Osteoblast (primary cell): ENCODE data around the gene ZNF212. TPM values are rescaled to one million over a fixed set of nuclear protein-coding genes. Genes with fewer than 3 reads are reported as not detected.
"Not testable (repeated sequence)": the region's sequence is repeated elsewhere in the genome, so short reads cannot be mapped to it uniquely, and the experiment has no call there.

Experiments
- DNase-seq: peaks from one replicate; pipeline ENCODE4 v3.0.0; 2011; ENCODE audit warnings: low spot score, mixed read lengths; ENCODE audit not compliant: insufficient read length; ENCODE audit errors: missing footprints
- H2AFZ ChIP-seq: 2 replicates; pipeline ENCODE4 v1.6.0; 2011; ENCODE audit warnings: mild to moderate bottlenecking, low read length
- H3K27ac ChIP-seq: 2 replicates; pipeline ENCODE4 v1.5.1; 2011; ENCODE audit warnings: mild to moderate bottlenecking, low read depth, low read length, moderate library complexity
- H3K27me3 ChIP-seq: 2 replicates; pipeline ENCODE4 v1.6.0; 2012; ENCODE audit warnings: mild to moderate bottlenecking, control low read depth, inconsistent platforms, low read length, moderate library complexity; ENCODE audit not compliant: insufficient read depth
- H3K36me3 ChIP-seq: 2 replicates; pipeline ENCODE4 v1.5.1; 2011; ENCODE audit warnings: mild to moderate bottlenecking, low read length, control low read depth, moderate library complexity; ENCODE audit not compliant: insufficient read depth
- H3K4me1 ChIP-seq: 2 replicates; pipeline ENCODE4 v1.5.1; 2011; ENCODE audit warnings: mild to moderate bottlenecking, low read length, control low read depth, moderate library complexity; ENCODE audit not compliant: insufficient read depth
- H3K4me2 ChIP-seq: 2 replicates; pipeline ENCODE4 v1.6.0; 2011; ENCODE audit warnings: mild to moderate bottlenecking, low read length; ENCODE audit not compliant: insufficient read depth
- H3K4me3 ChIP-seq: fragments of 200-600 bp; sonication (generic); 3 replicates; pipeline ENCODE4 v1.5.1; 2012; ENCODE audit warnings: mild to moderate bottlenecking, low read length, inconsistent platforms; ENCODE audit not compliant: insufficient read depth
- H3K79me2 ChIP-seq: 2 replicates; pipeline ENCODE4 v1.6.0; 2012; ENCODE audit warnings: mild to moderate bottlenecking, low read length, control low read depth, inconsistent platforms; ENCODE audit not compliant: insufficient read depth
- H3K9me3 ChIP-seq: 2 replicates; pipeline ENCODE4 v1.5.1; 2011; ENCODE audit warnings: low read depth, low read length, control low read depth
- H4K20me1 ChIP-seq: 2 replicates; pipeline ENCODE4 v1.6.0; 2012; ENCODE audit warnings: mild to moderate bottlenecking, low read length, control low read depth; ENCODE audit not compliant: insufficient read depth
- total RNA-seq: library from RNA; depleted of rRNA; stranded (reverse); fragments of >200 nt; gene quantifications from 2 replicates; pipeline ENCODE4 v1.2.3, GENCODE V29; 2012
- TF ChIP-seq, protein P1 (sequence below): IDR thresholded peaks from 2 replicates; pipeline ENCODE4 v1.5.1; 2011; ENCODE audit warnings: mild to moderate bottlenecking, low read depth, low read length, moderate library complexity; ENCODE audit errors: extremely low read depth

Gene ZNF212
- total RNA-seq, 1 donor = 9.0 TPM

DNA sequence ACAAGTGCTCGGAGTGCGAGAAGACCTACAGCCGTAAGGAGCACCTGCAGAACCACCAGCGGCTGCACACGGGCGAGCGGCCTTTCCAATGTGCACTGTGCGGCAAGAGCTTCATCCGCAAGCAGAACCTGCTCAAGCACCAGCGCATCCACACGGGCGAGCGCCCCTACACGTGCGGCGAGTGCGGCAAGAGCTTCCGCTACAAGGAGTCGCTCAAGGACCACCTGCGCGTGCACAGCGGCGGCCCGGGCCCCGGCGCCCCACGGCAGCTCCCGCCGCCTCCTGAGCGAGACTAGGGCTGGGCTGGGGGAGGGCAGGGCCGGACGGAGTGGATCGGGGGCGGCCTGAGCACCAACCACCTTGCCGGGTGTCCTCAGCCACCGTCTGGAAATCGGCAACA lies 15.1 kb upstream of the ZNF212 start:
- Histone ChIP-seq H3K4me1 (peaks cover 8% of the 10 kb centered on the region), H3K36me3 (peaks cover 9% of the 10 kb centered on the region), H3K27me3 (no peaks in the 10 kb centered on the region), H3K9me3 (no peaks in the 10 kb centered on the region), H4K20me1 (peaks cover 4% of the 10 kb centered on the region), H3K4me3 (no peak overlapping the region), H2AFZ (no peak overlapping the region), H3K4me2 (no peak overlapping the region), H3K27ac (no peak overlapping the region), H3K79me2 (no peaks in the 10 kb centered on the region)
- peak; percentile 73 for DNase-seq
- TF ChIP-seq, protein P1, sequence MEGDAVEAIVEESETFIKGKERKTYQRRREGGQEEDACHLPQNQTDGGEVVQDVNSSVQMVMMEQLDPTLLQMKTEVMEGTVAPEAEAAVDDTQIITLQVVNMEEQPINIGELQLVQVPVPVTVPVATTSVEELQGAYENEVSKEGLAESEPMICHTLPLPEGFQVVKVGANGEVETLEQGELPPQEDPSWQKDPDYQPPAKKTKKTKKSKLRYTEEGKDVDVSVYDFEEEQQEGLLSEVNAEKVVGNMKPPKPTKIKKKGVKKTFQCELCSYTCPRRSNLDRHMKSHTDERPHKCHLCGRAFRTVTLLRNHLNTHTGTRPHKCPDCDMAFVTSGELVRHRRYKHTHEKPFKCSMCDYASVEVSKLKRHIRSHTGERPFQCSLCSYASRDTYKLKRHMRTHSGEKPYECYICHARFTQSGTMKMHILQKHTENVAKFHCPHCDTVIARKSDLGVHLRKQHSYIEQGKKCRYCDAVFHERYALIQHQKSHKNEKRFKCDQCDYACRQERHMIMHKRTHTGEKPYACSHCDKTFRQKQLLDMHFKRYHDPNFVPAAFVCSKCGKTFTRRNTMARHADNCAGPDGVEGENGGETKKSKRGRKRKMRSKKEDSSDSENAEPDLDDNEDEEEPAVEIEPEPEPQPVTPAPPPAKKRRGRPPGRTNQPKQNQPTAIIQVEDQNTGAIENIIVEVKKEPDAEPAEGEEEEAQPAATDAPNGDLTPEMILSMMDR = no peak

DNA sequence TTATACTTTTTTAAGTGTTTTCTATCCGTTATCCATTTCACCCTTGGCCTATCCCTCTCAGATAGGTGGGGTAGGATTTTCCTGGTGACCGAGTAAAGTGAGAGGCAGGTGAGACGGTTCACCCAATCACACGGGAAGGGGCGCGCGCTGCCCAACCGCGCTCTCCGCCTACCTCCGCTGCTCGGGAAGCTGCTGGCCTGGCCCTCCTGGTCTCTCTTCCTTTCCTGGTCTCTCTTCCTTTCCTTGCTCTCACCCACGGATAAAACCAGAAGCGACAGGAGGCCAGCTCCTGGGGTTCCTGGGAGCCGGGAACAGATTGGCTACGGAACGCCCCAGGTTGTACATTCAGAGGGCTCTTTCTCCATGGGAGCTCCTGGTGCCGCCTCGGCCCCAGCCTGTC lies 14.3 kb upstream of the ZNF212 start:
- Histone ChIP-seq H3K27ac (no peak overlapping the region), H4K20me1 (peaks cover 4% of the 10 kb centered on the region), H3K4me1 (peaks cover 4% of the 10 kb centered on the region), H3K79me2 (no peaks in the 10 kb centered on the region), H3K4me3 (no peak overlapping the region), H3K4me2 (no peak overlapping the region), H3K27me3 (no peaks in the 10 kb centered on the region), H3K36me3 (peaks cover 9% of the 10 kb centered on the region), H2AFZ (no peak overlapping the region), H3K9me3 (no peaks in the 10 kb centered on the region)
- peak; percentile 53 for DNase-seq
- TF ChIP-seq, protein P1 = no peak

DNA sequence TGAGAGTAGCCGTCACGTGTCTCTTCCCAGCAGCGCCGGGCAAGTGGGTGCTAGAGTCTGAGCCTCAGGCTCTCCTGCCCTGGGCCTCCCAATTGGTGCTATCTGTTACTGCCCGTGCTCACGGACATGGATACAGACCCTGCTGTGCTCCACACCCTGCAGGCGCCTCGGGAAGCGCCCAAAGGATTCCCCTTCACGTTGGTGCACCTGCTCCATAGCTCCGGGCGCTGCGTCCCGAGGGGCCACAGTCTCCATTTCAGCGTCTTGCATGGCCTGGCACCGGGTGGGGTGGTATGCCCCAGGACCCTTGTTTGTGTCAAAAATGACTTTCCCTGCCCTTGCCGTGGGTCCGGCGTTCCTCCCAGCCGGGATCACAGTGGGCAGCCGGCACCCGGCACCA lies 13.8 kb upstream of the ZNF212 start:
- H3K27ac ChIP-seq = no peak overlapping the region
- H3K4me3 ChIP-seq = no peak overlapping the region
- H3K4me2 ChIP-seq = no peak overlapping the region
- H3K79me2 ChIP-seq = no peaks in the 10 kb centered on the region
- TF ChIP-seq, protein P1 = no peak
- peak; percentile 38 for DNase-seq
- H3K27me3 ChIP-seq = no peaks in the 10 kb centered on the region
- peaks cover 9% of the 10 kb centered on the region for H3K36me3 ChIP-seq
- H3K9me3 ChIP-seq = no peaks in the 10 kb centered on the region
- H2AFZ ChIP-seq = no peak overlapping the region
- no peaks in the 10 kb centered on the region for H3K4me1 ChIP-seq
- H4K20me1 ChIP-seq = no peaks in the 10 kb centered on the region

DNA sequence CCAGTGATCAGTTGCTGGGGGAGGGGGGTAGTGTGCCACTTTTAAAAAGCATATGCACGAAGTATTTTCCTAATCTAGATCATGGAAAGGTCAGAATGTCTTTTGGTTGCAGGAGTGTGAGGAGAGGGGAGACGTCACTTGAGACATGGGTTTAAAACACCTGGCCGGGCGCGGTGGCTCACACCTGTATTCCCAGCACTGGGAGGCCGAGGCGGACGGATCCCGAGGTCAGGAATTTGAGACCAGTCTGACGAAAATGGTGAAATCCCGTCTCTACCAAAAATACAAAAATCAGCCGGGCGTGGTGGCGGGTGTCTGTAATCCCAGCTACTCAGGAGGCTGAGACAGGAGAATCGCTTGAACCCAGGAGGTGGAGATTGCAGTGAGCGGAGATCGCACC lies 13.1 kb upstream of the ZNF212 start:
- not testable (repeated sequence) for H3K27me3 ChIP-seq, H3K4me1 ChIP-seq, H4K20me1 ChIP-seq, H3K4me2 ChIP-seq, H3K27ac ChIP-seq, H3K4me3 ChIP-seq, H3K79me2 ChIP-seq, H3K9me3 ChIP-seq, H3K36me3 ChIP-seq, H2AFZ ChIP-seq, DNase-seq
